ENCODE measurements around the gene GTPBP8.
A peak's percentile ranks its signal among the peaks of the same experiment; 100 is the strongest.
"Not testable (repeated sequence)": the region's sequence is repeated elsewhere in the genome, so short reads cannot be mapped to it uniquely, and the experiment has no call there.

Gene GTPBP8

DNA sequence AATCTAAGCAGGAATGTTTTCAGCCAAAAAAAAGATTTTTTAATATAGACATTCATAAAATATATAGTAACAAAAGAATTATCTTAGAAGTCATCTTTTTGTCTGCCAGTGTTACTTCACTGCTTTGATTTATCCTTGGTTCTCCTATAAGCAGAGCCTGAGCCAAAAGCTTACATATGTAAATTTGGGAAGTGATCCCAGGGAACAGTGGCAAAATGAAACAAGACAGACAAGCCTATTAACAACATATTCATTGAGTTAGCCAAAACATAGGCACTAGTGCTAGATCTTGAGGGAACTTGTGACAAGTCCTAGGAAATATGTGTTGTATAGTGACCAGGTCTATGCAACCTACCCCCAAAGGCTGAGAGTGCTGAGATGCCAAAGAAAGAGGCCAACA lies 11.3 kb downstream of the GTPBP8 start:
- FAIRE-seq, result no peak

DNA sequence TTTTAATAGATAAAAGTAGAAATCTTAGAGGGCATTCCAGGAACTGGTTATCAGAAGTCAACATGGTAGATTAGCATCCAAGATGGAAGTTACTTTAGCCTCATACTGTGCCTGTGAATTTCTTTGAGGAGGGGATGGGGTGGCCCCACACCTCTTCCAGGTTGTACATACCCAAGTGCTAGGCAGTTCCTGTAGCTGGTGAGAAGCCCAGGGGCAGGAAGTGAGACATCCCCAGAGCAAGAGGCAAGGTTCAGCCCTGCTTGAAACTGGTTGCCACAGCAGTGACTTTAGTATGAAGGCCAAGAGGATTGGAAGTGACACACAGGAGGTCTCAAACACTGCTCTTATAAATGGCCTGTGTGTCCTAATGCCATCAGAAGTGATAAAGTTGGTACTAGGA lies 11.9 kb downstream of the GTPBP8 start:
- no peak for FAIRE-seq

DNA sequence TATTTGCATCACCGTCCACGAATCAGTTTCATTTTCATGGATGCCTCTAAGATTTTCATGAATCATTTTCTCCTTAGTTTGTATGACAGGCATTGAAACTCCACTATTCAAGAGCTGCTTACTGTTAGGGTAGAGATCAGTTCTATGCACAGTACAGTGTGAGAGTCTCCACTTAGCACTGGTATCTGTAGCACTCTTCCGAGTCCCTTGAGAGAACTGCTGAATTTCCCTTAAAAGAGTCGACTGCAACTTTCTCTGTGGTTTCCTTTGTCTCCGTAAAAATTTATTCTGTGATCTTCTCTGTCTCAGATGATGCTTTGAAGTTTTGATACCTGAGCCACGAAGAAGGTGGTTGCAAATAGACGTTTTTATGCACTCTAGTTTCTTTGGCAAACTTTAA lies 14.8 kb downstream of the GTPBP8 start:
- FAIRE-seq, result no peak

DNA sequence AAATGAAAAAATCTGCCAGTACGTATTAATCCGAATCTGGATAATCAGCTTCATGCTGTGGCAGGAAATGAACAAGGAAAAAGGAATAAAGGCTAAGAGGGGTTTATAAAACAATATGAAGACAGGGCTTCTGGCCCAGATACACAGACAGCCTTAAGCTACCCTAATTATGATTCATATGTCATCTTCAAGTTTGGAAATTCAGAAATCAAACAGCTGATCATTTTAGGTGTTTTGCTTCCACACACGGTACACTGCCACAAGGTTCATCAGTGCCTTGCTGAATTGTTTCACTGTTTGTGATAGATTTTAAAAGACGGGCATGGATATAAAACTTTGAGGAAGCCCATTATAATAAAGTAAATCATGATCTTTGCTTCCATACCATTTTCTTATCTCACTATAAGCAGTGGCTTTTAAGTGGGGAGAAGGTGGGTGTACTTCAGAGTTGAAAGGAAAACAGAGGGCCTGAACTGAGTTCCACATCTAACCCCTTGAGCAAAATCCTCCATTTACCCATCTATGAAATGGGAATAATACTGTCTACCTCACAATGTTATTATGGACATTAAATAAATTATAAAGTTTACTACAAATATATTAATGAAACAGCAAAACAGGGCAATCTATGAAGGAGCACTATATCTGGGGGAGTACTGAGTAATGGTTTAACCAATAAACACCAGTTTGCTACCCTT lies 15.7 kb downstream of the GTPBP8 start:
- no peak for FAIRE-seq

DNA sequence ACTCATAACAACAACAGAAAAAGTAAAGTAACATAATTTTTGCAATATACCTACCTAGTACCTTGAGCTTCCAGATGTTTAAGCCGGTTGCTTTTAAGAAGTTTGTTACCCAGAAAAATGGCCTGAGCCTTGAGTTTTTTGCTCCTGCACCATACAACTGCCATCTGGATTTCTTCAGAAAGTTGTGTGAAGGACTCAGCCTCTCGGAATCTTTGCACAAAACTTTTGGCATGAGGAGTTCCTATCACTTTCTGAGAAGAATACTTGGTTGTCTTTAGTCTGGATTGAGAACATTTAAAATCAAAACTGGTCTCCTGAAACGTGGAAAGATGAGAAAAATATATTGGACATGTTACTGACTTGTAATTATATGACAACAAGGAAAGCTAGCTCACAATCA lies 17.3 kb downstream of the GTPBP8 start:
- FAIRE-seq, result no peak

DNA sequence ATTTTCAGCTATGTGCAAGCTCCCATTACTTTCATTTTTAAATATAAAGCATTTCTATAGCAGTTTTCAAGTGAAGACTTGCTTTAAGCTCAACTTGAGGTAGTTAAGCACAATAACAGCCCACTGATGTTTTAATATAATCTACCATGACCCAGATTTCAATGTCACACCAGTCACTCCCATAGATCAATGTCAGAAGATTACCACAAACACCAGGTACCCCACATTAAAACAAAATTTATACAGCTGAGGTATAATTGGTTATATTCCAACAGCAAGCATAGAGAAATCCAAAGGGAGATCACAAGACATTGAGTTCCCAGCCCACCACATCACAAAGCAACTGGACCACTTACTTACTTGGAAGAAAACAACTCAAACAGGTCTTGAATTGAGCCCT lies 22.8 kb downstream of the GTPBP8 start:
- no peak for FAIRE-seq

DNA sequence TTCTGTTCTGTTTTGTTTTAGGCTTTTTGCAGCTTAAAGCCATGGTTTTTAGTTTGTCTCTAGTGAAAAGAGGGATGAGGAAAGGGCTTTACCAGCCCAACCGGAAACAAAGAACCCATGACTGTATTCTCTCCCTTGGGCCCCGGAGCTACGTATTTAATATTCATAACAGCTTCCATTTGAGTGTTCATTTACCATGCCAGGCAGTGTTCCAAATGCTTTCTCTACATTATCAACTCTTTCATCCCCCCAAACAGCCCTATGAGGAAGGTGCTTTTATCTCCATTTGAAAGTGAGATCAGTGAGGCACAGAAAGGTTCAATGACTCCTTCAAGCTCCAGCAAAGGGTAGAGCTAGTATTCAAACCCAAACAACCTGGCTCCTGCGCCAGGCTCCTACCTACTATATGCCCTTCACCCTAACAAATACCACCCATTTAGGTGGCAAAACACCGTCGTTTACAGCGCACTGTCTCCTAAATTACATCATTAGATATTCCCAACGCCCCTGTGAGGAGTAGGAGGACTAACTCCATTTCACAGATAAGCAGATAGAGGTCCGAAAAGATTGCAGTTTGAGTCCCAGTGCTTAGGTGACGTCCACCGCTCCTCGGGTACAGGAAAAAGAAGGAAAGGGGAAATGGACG lies 27.9 kb downstream of the GTPBP8 start:
- FAIRE-seq, result no peak

DNA sequence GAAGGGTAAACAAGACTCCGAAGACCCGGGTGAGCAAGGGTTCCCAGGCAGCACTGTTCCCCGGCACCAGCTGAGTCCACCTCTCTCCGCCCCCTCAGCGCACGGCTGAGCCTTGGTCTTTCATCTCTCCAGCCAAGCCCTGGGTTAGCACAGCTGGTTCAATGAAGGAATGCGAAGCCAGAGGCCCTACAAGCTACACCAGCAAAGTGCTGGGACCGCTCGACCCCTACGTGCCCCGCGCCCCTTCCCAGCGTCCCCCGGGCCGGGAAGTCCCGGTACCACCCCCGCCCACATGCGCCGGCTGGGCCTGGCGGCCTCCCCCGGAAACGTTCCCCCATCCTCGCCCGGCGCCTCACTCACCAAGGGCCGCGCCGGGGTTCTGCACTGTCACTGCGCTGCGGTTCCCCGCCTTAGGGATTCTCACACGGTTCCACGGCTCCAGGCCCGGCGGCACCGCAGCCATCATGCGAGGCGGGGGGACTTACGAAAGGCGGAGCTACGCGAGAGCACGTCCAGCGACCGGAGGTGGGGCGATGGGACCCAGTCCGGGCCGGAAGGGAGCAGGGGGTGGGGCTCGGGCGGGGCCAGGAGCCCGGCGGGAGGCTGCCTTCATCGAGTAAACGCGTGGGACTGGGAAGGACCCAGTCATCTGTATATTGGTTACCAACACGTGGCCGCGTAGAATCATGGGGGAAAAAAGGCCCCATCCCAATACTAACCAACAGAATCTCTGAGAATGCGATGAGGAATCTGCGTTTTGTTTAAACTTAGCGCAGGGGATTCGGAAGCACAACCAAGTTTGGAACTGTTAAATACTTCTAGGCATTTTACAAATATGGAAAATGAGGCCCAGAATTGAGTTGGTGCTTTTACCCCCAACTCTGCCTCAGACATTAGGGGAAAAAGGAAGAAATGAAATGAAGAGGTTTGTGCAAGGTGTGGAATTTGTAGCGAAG lies 28.7 kb downstream of the GTPBP8 start:
- FAIRE-seq, result no peak

DNA sequence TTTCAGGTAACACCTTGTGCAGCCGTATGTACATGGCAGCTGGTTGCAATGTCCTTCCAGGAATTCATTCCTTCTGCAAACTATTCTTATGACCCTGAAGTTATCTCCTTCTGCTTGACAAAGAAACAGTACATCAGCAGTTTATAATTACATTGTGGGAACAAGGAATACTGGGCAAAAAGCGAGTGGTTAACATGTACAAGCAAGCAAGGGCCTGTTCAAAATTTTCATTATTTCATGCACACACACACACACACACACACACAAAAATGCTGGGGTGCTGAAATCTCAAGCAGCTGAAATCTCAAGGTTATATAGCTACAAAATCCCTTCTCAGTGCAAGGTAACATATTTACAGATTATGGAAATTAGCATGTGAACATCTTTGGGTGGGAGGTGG lies 30.7 kb downstream of the GTPBP8 start:
- no peak for FAIRE-seq

DNA sequence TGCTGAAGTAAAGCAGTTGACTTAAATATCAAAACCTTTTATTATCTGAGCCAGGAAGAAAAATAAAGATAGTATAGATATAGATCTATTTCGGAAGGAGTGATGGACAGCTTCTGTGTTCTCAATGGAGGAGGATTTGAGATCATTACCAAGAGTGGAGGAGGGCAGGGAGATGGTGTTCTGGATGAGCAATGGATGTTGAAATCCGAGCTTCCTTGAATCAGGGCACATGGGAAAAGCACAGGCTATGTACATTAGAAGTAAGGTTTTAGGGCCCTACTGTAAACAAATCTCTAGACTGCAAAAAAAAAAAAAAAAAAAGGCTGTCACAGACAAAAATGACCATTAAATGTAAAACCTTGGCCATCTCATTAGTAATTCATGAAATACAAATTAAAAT lies 43.2 kb downstream of the GTPBP8 start:
- no peak for FAIRE-seq

DNA sequence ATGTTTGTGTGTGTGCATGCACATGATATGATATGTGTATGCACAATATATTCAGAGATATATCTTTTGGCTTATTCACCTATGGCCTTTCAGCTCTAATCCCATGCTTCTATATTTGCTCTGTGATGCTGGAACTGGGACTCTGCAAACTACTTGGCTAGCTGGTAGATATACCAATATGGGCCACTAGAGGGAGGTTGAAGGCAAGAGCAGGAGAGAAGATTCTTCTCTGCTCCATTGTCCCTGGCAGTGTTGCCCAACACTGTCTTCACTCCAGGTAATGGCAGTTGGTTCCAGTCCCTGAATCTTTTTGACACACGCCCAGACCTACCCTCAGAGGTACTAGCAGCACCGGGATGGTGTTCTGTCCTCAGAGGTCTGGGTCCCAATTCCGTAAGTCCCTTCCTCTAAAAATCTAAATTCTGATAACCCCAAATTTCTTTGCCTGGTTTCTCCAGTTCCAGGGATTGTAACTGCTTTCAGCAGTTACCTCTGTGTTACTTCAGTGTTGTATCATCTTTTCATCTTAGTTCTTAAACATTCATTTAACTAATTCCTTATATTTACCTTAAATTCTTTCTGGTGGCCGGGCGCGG lies 44.7 kb downstream of the GTPBP8 start:
- peak; percentile 11 for FAIRE-seq

DNA sequence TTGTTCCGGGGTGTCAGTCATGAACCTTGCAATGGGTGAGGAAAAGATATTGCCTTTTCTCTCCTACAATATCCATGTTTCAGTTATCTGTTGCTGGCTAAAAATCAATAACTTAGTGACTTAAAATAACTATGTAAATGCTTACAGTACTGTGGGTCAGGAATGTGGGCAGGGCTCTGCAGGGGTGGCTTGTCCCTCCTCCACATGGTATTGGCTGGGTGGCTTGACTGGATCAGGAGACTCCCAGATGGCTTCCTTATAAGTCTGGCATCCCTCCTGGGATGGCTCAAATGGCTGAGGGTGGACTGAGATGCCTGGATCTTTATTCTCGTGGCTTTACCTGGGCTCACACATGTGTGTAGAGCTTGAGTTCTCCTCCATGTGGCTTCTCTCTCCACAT lies 47.5 kb downstream of the GTPBP8 start:
- FAIRE-seq, result no peak

DNA sequence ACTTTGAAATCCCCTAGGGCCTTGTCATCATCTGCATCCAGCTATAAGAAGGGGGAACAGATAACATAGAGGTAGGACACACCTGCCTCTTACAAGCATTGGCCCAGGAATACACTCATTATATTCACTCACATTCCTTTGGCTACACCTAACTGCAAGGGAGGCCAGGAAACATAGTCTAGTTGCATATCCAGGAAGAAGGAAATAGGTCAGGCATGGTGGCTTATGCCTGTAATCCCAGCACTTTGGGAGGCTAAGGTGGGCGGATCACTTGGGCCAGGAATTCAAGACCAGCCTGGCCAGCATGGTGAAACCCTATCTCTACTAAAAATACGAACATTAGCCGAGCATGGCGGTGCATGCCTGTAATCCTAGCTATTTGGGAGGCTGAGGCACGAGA lies 48.8 kb downstream of the GTPBP8 start:
- FAIRE-seq, result no peak

DNA sequence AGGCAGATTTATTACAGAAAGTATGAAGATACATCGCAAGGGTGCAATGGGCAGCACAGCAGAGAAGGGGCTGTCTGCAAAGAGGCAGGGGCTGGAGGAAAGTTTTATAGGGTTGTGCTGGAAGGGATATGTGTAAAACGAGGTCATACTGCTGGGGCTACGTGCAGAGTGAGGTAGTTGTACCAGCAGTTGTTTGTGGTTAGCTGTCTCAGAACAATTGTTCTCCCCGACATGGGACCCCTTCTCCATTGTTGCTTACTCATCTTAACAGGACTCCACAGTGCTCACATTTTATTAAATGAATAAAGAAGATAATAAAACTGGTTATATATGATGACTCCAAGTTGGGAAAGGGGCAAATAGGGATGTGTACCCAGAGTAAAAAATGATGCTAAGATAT lies 49.4 kb downstream of the GTPBP8 start:
- FAIRE-seq, result no peak

DNA sequence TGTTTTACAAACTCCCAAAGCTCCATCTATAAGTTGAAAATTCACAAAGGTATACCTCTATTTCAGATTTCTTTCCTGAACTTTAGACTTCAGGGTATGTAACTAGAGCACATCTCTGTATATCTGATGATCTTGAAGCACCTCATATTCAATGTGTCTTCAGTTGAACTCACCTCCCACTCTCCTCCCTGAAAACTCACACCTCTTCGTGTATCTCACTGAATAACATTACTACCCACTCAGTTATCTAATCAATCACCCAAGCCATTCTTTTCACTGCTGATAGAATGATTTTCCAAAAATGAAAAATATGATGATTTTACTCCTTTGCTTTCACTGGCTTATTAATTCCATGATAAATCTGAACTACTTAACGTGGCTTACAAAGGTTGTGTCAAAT lies 52.9 kb downstream of the GTPBP8 start:
- FAIRE-seq, result no peak

DNA sequence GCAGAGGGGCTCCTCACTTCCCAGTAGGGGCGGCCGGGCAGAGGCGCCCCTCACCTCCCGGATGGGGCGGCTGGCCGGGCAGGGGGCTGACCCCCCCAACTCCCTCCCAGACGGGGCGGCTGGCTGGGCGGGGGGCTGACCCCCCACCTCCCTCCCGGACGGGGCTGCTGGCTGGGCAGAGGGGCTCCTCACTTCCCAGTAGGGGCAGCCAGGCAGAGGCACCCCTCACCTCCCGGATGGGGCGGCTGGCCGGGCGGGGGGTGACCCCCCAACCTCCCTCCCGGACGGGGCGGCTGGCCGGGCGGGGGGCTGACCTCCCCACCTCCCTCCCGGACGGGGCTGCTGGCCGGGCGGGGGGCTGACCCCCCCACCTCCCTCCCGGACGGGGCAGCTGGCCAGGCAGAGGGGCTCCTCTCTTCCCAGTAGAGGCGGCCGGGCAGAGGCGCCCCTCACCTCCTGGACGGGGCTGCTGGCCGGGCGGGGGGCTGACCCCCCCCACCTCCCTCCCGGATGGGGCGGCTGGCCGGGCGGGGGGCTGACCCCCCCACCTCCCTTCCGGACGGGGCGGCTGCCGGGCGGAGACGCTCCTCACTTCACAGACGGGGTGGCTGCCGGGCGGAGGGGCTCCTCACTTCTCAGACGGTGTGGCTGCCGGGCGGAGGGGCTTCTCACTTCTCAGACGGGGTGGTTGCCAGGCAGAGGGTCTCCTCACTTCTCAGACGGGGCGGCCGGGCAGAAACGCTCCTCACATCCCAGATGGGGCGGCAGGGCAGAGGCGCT lies 55.6 kb downstream of the GTPBP8 start:
- not testable (repeated sequence) for FAIRE-seq

DNA sequence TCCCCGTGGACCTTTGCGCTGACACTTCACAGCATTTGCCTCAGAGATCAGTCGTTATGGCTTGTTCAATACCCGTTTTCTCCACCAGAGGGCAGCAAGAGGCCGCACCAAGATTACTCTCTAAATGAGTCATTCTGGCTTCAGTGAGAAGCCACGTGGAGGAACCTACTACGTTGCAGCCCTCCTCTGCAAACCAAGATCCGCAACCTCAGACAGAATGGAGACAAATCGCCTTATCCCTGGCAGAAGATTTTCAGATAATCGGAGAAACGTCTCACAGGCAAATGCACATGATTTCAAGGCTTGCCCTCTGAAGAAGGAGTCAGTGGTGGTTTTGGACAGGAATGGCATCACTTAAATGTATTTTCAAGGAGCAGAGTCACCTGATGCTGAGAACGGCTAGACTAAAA lies 60.5 kb downstream of the GTPBP8 start:
- FAIRE-seq, result peak; percentile 49

Measured in TTC549 (cell line).